ENCODE measurements around the gene ITM2B. TPM values are rescaled to one million over a fixed set of nuclear protein-coding genes. Genes with fewer than 3 reads are reported as not detected.

Gene ITM2B
- total RNA-seq, 1 donor from 2014 or later = 339 TPM

DNA sequence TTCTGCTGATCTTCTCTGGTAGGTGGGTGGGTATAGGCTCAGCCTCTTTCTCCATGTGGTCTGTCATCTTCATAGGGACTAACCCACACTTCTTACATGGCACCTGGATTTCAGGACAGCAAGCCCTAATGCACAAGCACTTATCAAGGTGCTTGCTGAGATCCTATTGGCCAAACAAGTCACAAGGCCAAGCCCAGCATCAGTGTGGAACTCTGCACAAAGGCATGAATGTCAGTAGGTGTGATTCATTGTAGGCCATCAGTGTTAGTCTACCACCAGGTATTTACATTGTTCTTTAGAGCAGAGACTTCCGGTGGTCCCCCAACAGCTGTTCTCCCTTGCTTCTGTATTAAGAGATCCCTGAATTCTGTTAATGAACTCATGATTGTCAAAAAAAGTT, 62.3 kb downstream of the ITM2B start:
- no peak for DNase-seq (ENCODE audit: low spot score)

DNA sequence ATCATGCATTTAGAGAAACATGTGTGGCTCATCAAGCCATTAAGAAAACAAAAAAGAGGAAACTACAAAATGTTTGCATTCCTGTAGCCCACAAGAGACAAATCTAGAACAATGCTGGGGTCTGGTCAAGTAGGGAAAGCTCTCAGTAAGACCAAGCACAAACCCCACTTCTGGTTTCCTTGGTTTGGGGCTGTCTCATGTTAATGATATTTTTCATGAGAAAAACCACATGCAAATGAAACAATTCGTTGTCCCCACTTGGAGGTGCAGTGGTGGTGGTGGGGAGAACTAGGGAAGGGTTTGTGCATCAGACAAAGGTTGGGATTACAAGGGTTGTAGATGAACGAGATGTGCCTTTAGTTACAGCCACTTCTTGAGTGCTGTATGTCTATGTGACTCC, 63.5 kb downstream of the ITM2B start:
- DNase-seq (ENCODE audit: low spot score) = no peak
- no peaks in the 10 kb centered on the region for H3K36me3 Mint-ChIP-seq (ENCODE audit: low read depth)

More for the DNA sequence above, 62.3 kb downstream of the ITM2B start:
- H3K36me3 Mint-ChIP-seq (ENCODE audit: low read depth) = no peaks in the 10 kb centered on the region
- H3K27me3 Mint-ChIP-seq (ENCODE audit: low read depth) = no peaks in the 10 kb centered on the region
- H3K9me3 Mint-ChIP-seq (ENCODE audit: low read depth) = no peaks in the 10 kb centered on the region
- no peak overlapping the region for H3K4me3 Mint-ChIP-seq (ENCODE audit: unreplicated experiment)
- H3K4me1 Mint-ChIP-seq (ENCODE audit: low read depth) = no peaks in the 10 kb centered on the region
- H3K27ac Mint-ChIP-seq (ENCODE audit: unreplicated experiment) = no peak overlapping the region
- TF ChIP-seq, protein P1, sequence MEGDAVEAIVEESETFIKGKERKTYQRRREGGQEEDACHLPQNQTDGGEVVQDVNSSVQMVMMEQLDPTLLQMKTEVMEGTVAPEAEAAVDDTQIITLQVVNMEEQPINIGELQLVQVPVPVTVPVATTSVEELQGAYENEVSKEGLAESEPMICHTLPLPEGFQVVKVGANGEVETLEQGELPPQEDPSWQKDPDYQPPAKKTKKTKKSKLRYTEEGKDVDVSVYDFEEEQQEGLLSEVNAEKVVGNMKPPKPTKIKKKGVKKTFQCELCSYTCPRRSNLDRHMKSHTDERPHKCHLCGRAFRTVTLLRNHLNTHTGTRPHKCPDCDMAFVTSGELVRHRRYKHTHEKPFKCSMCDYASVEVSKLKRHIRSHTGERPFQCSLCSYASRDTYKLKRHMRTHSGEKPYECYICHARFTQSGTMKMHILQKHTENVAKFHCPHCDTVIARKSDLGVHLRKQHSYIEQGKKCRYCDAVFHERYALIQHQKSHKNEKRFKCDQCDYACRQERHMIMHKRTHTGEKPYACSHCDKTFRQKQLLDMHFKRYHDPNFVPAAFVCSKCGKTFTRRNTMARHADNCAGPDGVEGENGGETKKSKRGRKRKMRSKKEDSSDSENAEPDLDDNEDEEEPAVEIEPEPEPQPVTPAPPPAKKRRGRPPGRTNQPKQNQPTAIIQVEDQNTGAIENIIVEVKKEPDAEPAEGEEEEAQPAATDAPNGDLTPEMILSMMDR (IDR thresholded peaks at IDR 0.05) = no peak

DNA sequence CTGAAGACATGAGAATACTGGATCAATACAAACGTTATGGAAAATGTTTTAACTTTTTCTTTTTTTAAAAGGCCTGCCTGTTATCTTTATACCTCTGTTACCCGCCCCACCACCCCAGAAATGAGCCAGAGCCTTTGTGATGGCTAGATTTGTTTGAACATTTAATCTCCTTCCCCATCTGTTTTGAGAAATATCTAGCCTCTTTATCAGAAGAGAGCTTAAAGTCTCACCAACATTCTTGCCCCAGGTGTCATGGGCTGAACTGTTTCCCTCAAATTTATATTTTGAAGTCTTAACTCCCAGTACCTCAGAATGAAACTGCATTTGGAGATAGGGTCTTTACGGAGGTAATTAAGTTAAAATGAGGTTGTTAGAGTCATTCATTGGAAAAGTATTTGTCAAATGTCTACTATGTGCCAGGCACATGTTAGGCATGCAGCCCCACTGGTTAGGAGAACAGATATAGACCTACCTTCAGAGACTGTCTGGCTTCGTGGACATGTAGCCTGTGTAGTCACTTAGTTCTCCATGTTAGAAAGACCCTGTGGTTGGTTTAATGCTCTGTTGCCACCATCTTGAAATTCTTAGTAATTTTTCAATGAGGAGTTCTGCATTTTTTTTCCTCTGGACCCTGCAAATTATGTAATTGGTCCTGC, 64.3 kb downstream of the ITM2B start:
- no peaks in the 10 kb centered on the region for H3K27me3 Mint-ChIP-seq (ENCODE audit: low read depth)
- H3K27ac Mint-ChIP-seq (ENCODE audit: unreplicated experiment) = no peak overlapping the region
- H3K9me3 Mint-ChIP-seq (ENCODE audit: low read depth) = no peaks in the 10 kb centered on the region
- TF ChIP-seq, protein P1 (IDR thresholded peaks at IDR 0.05) = no peak
- H3K36me3 Mint-ChIP-seq (ENCODE audit: low read depth) = no peaks in the 10 kb centered on the region
- no peak for DNase-seq (ENCODE audit: low spot score)
- no peak overlapping the region for H3K4me3 Mint-ChIP-seq (ENCODE audit: unreplicated experiment)
- no peaks in the 10 kb centered on the region for H3K4me1 Mint-ChIP-seq (ENCODE audit: low read depth)

More for the DNA sequence above, 63.5 kb downstream of the ITM2B start:
- no peaks in the 10 kb centered on the region for H3K9me3 Mint-ChIP-seq (ENCODE audit: low read depth)
- no peak overlapping the region for H3K27ac Mint-ChIP-seq (ENCODE audit: unreplicated experiment)
- H3K4me3 Mint-ChIP-seq (ENCODE audit: unreplicated experiment) = no peak overlapping the region
- no peaks in the 10 kb centered on the region for H3K27me3 Mint-ChIP-seq (ENCODE audit: low read depth)
- TF ChIP-seq, protein P1 (IDR thresholded peaks at IDR 0.05) = no peak
- H3K4me1 Mint-ChIP-seq (ENCODE audit: low read depth) = no peaks in the 10 kb centered on the region

DNA sequence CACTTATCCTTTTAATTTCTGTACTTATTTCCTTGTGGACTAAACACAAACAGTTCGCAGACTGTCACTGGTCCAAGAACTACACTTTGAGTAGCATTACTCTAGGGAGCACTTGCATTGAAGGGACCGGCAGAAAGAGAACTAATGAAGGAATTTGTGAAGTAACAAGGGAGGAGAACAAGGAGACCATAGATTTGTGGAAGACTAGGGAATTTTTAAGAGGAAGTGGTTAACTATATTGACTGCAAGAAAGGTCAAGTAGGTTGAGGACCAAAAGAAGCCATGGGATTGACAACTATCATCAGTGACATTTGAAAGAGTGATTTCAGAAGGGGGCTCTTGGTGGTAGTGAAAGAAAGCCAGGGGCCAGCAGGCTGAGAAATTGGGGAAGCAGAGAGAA, 66.6 kb downstream of the ITM2B start:
- TF ChIP-seq, protein P1 (IDR thresholded peaks at IDR 0.05) = no peak
- no peak overlapping the region for H3K4me3 Mint-ChIP-seq (ENCODE audit: unreplicated experiment)
- no peak for DNase-seq (ENCODE audit: low spot score)
- H3K9me3 Mint-ChIP-seq (ENCODE audit: low read depth) = no peaks in the 10 kb centered on the region
- peaks cover 6% of the 10 kb centered on the region for H3K4me1 Mint-ChIP-seq (ENCODE audit: low read depth)
- no peaks in the 10 kb centered on the region for H3K27me3 Mint-ChIP-seq (ENCODE audit: low read depth)
- no peaks in the 10 kb centered on the region for H3K36me3 Mint-ChIP-seq (ENCODE audit: low read depth)
- no peak overlapping the region for H3K27ac Mint-ChIP-seq (ENCODE audit: unreplicated experiment)

GRCh38 chr13:48302871-48303358, 69.9 kb downstream of the ITM2B start:
- DNase-seq (ENCODE audit: low spot score) = no peak
- H3K4me1 Mint-ChIP-seq (ENCODE audit: low read depth) = peaks cover 22% of the 10 kb centered on the region
- H3K27ac Mint-ChIP-seq (ENCODE audit: unreplicated experiment) = peak overlapping the region; percentile 98
- H3K9me3 Mint-ChIP-seq (ENCODE audit: low read depth) = no peaks in the 10 kb centered on the region
- H3K27me3 Mint-ChIP-seq (ENCODE audit: low read depth) = no peaks in the 10 kb centered on the region
- H3K4me3 Mint-ChIP-seq (ENCODE audit: unreplicated experiment) = peak overlapping the region; percentile 90
- H3K36me3 Mint-ChIP-seq (ENCODE audit: low read depth) = peaks cover 2% of the 10 kb centered on the region
- TF ChIP-seq, protein P1 (IDR thresholded peaks at IDR 0.05) = no peak

Measured in chondrocyte (in vitro differentiated cells).